PC-9 (cell line): Measurements from ENCODE around the gene ECHDC3.

Experiments
- EZH2 ChIP-seq: fragments of 200-600 bp; sonication (generic); IDR thresholded peaks from 2 replicates; pipeline ENCODE4 v1.8.0; 2017; ENCODE audit warnings: antibody characterized with exemption, low read depth
- TF ChIP-seq, protein P1 (sequence below): fragments of 200-600 bp; sonication (generic); conservative IDR thresholded peaks from 2 replicates; pipeline ENCODE4 v1.6.1; 2017; ENCODE audit warnings: mixed run types, antibody characterized with exemption, mild to moderate bottlenecking, moderate library complexity

- TF ChIP-seq, protein P1, sequence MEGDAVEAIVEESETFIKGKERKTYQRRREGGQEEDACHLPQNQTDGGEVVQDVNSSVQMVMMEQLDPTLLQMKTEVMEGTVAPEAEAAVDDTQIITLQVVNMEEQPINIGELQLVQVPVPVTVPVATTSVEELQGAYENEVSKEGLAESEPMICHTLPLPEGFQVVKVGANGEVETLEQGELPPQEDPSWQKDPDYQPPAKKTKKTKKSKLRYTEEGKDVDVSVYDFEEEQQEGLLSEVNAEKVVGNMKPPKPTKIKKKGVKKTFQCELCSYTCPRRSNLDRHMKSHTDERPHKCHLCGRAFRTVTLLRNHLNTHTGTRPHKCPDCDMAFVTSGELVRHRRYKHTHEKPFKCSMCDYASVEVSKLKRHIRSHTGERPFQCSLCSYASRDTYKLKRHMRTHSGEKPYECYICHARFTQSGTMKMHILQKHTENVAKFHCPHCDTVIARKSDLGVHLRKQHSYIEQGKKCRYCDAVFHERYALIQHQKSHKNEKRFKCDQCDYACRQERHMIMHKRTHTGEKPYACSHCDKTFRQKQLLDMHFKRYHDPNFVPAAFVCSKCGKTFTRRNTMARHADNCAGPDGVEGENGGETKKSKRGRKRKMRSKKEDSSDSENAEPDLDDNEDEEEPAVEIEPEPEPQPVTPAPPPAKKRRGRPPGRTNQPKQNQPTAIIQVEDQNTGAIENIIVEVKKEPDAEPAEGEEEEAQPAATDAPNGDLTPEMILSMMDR: no peak
- TF ChIP-seq EZH2: no peak
Measured at GRCh38 chr10:11808808-11809207, 66.6 kb downstream of the ECHDC3 start.
